ENCODE measurements around the gene TEX53. TPM values are rescaled to one million over a fixed set of nuclear protein-coding genes. Genes with fewer than 3 reads are reported as not detected.

The TEX53 gene
- total and polyA plus RNA-seq, 10 of the 15 experiments (the other 5 are each of a cell fraction or from before 2014, with no cell fraction given), result not detected

DNA sequence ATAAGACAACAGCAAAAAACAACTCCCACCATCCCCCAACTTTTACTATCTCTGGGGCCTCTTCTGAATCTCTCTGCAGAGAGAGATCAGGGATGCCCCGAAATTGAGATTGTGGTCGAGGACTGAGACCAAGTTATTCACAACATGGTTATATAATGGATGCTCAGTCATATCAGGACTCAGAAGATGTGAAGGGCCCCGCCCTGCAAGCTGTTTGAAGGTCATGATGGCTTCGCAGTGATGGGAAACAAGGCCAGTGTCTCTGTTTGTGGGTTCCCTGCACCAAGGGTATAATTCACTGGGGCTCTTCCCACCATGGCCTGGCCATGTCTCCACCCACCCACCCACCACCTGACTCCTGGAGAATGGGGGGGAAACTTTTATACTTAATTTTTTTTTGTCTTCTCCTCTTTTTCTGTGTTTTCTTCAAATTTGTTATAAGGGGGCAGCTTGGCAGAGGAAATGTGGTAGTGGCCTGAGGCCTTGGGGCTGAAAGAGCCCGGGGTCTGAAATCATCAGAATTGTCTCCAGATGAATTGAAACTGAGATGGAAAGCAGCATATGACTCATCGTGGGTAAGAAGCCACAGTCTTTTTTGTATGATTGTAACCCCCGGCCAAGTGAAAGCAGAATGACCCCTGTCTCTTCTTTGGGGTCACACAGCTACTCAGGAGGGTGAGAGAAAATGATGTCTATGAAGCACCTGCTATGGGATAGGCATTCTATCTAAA, 39.4 kb upstream of the TEX53 start (continued):
- TF ChIP-seq POLR2AphosphoS2 (IDR thresholded peaks at IDR 0.05; ENCODE audit: low read depth, low read length) (no peak), CHD1 (IDR thresholded peaks at IDR 0.05; ENCODE audit: low read depth, low read length) (no peak), TCF7 (IDR thresholded peaks at IDR 0.05; ENCODE audit: borderline replicate concordance) (peak; percentile 52), MTA3 (IDR thresholded peaks at IDR 0.05; ENCODE audit: borderline replicate concordance, low read length) (peak; percentile 87), POU2F2 (IDR thresholded peaks at IDR 0.05; ENCODE audit: borderline replicate concordance, low read depth, low read length) (peak; percentile 88; the same call in 2 of the 3 replicates), MXI1 (IDR thresholded peaks at IDR 0.05; ENCODE audit: low read depth, low read length) (no peak), BCL11A (IDR thresholded peaks at IDR 0.05; ENCODE audit: low read depth, low read length) (peak; percentile 93), NR2C2 (IDR thresholded peaks at IDR 0.05; ENCODE audit: borderline replicate concordance, control insufficient read depth, insufficient read length, low read depth) (no peak), NFIC (IDR thresholded peaks at IDR 0.05; ENCODE audit: low read depth, low read length) (peak; percentile 96), FOXM1 (IDR thresholded peaks at IDR 0.05; ENCODE audit: low read depth, low read length) (peak; percentile 80; the same call in 1 of the 2 replicates), MEF2A (IDR thresholded peaks at IDR 0.05; ENCODE audit: insufficient read depth, low read depth, low read length) (peak; percentile 80), TCF12 (IDR thresholded peaks at IDR 0.05; ENCODE audit: low read depth, low read length) (peak; percentile 86), CREB1 (IDR thresholded peaks at IDR 0.05; ENCODE audit: low read depth) (peak; percentile 53), PAX5 (IDR thresholded peaks at IDR 0.05; ENCODE audit: borderline replicate concordance, low read depth, low read length) (peak; percentile 91), PAX8 (IDR thresholded peaks at IDR 0.05) (no peak), SMARCA5 (IDR thresholded peaks at IDR 0.05) (peak; percentile 56), DPF2 (IDR thresholded peaks at IDR 0.05) (peak; percentile 83), IKZF1 (conservative IDR thresholded peaks at IDR 0.05) (peak; percentile 15), TCF3 (IDR thresholded peaks at IDR 0.05; ENCODE audit: borderline replicate concordance, insufficient read depth, low read depth, low read length) (peak; percentile 82; the same call in 1 of the 2 replicates), MTA2 (IDR thresholded peaks at IDR 0.05; ENCODE audit: low read depth) (peak; percentile 80), BHLHE40 (IDR thresholded peaks at IDR 0.05; ENCODE audit: borderline replicate concordance in 1 of 2, low read depth in 2 of 2, low read length in 1 of 2) (peak in 1 of 2 experiments; percentile 33; a peak in 1 of 4 replicates), ZBED1 (IDR thresholded peaks at IDR 0.05; ENCODE audit: borderline replicate concordance) (peak; percentile 82), ESRRA (IDR thresholded peaks at IDR 0.05; ENCODE audit: low read length) (peak; percentile 89), CBFB (IDR thresholded peaks at IDR 0.05; ENCODE audit: low read depth) (peak; percentile 90), CBX5 (IDR thresholded peaks at IDR 0.05; ENCODE audit: low read depth) (peak; percentile 68; the same call in 1 of the 2 replicates), EP300 (IDR thresholded peaks at IDR 0.05; ENCODE audit: borderline replicate concordance in 1 of 2, control insufficient read depth in 1 of 2, low read depth in 2 of 2, low read length in 2 of 2) (peak; percentile 54 to 57; a peak in 3 of 4 replicates), STAT3 (IDR thresholded peaks at IDR 0.05; ENCODE audit: low read depth, low read length) (peak; percentile 46; the same call in 1 of the 2 replicates), SRF (IDR thresholded peaks at IDR 0.05; ENCODE audit: low read depth in 2 of 2, low read length in 2 of 2) (peak in 1 of 2 experiments; percentile 63; a peak in 2 of 4 replicates), TBL1XR1 (IDR thresholded peaks at IDR 0.05; ENCODE audit: low read depth, low read length) (peak; percentile 92)
- TF ChIP-seq, protein P1, sequence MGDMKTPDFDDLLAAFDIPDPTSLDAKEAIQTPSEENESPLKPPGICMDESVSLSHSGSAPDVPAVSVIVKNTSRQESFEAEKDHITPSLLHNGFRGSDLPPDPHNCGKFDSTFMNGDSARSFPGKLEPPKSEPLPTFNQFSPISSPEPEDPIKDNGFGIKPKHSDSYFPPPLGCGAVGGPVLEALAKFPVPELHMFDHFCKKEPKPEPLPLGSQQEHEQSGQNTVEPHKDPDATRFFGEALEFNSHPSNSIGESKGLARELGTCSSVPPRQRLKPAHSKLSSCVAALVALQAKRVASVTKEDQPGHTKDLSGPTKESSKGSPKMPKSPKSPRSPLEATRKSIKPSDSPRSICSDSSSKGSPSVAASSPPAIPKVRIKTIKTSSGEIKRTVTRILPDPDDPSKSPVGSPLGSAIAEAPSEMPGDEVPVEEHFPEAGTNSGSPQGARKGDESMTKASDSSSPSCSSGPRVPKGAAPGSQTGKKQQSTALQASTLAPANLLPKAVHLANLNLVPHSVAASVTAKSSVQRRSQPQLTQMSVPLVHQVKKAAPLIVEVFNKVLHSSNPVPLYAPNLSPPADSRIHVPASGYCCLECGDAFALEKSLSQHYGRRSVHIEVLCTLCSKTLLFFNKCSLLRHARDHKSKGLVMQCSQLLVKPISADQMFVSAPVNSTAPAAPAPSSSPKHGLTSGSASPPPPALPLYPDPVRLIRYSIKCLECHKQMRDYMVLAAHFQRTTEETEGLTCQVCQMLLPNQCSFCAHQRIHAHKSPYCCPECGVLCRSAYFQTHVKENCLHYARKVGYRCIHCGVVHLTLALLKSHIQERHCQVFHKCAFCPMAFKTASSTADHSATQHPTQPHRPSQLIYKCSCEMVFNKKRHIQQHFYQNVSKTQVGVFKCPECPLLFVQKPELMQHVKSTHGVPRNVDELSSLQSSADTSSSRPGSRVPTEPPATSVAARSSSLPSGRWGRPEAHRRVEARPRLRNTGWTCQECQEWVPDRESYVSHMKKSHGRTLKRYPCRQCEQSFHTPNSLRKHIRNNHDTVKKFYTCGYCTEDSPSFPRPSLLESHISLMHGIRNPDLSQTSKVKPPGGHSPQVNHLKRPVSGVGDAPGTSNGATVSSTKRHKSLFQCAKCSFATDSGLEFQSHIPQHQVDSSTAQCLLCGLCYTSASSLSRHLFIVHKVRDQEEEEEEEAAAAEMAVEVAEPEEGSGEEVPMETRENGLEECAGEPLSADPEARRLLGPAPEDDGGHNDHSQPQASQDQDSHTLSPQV (IDR thresholded peaks at IDR 0.05), result no peak

Data from GM12878 (cell line).